Activated CD4-positive, alpha-beta T cell treated with anti-CD3 and anti-CD28 coated beads, Interleukin-2, Interleukin-4, amounts not matched to agents 100 ng/mL and 50 ng/mL, durations not matched to agents 16 hours and 8 hours (primary cell): Measurements from ENCODE around the gene FEM1C.
A peak's percentile ranks its signal among the peaks of the same experiment; 100 is the strongest.
"Not testable (repeated sequence)": the region's sequence is repeated elsewhere in the genome, so short reads cannot be mapped to it uniquely, and the experiment has no call there.

ENCODE experiments used
- DNase-seq: peaks from one replicate; pipeline ENCODE4 v3.0.0-alpha.2; 2020; ENCODE audit warnings: low spot score

Gene FEM1C

DNA sequence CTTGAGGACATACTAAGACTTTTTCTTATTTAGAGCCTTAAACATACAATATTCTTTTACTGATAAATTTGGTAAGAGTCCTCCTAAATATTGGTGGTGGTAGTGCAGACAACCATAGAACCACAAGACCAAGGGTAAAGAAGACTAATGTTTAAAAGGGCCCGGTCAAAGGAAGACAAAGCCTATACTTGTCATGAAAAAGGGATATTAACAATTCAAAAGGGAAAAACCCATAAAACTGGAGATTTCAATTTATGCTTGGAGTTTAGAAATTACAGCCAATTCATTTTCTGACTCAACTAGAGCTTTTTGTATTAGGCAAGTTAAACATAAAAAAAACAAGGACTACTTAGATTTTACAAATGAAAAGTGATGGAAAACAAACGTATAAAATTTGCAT, 24.4 kb downstream of the FEM1C start:
- no peak for DNase-seq

DNA sequence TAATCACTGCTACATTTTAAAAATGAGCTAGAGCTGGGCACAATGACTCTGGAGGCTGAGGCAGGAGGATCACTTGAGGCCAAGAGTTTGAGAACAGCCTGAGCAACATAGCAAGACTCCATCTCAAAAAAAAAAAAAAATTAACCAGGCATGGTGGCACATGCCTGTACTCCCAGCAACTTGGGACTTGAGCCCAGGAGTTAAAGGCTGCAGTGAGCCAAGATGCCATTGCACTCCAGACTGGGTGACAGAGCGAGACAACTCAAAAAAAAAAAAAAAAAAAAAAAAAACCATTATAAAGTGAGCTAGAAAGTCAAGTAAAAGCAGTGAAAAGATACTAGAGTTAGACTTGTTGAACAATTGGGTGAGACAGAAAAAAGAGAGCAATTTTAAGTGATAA, 28.2 kb downstream of the FEM1C start:
- no peak for DNase-seq

DNA sequence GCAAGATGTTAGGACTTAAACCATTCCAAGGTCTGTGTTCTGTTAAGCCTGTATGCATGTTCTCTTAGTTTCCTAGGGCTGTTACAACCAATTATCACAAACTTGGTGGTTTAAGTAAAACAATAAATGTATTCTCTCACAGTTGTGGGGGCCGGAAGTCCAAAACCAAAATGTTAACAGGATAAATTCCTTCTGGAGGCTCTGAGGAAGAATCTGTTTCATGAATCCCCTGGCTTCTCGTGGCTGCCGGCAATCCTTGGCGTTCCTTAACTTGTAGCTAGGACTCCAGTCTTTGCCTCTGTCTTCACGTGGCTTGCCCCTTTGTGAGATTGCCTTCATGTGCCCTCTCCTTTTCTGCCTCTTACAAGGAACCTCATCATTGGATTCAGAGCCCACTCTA, 30.4 kb downstream of the FEM1C start:
- no peak for DNase-seq

DNA sequence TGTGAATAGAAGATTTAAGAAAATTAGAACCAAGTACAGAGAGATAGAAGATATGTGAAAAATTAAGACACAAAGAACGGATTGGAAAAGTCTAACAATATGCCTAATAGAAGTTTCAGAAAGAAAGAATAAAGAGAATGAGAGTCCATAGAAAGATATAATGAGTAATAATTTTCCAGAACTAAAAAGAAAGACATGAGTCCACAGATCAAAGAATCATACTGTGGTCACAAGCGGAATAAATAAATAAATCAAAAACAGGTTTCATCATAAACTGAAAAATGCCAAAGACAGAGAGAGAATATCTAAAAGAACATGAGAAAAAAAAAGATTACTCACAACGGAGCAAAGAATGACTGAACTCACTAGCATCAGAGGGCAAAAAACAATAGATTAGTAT, 32.9 kb downstream of the FEM1C start:
- DNase-seq = no peak

DNA sequence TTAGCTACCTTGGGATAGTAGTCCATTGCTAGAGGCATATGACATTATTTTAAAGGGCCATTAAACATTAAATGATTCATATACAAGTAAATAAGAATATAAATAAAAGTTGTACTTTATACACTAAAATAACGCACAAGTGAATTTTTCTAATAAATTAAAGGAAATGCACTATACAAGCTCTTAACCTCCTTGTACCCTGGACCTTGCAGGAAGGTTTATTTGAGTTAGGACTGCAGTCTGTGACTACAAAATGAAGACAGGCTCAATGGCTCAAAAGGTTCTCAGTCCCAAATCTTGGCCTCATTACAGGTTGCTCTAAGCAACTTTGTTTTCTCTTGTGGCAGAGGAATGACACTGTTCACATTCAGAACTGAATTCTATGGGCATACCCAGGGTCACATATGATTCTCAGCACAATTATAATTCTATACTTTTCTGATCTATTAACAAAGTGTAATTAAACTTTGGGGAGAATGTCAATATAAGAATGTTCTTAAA, 34.4 kb downstream of the FEM1C start:
- DNase-seq = no peak

DNA sequence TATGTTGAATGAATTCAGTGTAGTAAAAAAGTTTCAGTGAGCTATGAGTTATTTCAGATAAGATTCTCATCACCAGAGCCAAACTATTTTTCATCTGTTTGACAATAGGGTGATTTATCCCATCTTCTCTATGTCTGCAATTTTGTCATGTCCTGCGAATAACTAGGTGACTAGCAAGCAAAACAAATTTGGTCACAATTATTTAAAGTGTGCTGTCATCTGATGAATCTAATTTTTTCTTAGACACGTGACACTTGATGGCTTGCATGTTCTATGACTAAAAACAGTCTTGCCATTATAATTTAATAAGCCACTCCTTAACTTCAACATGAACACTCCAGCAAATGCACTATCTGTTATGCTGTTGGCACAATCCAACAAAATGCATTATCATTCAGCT, 35.0 kb downstream of the FEM1C start:
- no peak for DNase-seq

DNA sequence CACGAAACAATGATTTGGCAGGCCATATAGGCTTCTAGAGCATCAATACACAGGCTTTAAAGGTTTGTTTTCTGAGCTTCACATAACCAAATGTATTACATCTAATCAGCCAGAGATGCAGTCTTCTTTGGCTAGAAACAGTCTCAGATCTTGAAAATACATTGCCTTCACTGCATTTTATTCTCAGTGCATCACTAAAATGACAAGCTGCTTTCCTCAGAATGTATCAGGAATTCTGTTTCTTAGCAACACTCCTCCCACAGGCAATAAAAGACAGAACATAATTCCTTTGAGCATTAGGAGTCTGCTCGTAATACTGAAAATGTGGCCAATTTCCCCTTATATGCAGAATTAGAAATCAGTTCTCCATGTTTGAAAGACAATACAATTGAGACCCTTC, 36.9 kb downstream of the FEM1C start:
- no peak for DNase-seq

DNA sequence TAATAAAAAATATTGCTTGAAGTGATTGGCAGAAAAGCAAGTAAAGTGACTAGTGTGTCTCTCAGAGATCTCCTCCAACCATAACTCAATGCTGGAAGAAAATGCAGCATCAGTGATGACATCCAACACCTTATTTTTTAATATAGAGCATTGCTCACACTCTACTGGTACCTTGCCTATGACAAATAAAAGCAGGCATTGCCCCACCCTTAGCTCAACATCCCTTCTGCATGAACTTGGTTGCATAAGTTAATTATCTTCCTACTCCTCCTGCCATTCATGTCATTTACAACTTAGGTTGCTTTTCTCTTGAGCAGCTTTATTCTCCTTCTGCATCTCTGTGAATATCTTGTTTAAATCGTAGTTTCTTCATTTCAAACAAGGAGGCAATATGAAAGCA, 41.2 kb downstream of the FEM1C start:
- DNase-seq = no peak

DNA sequence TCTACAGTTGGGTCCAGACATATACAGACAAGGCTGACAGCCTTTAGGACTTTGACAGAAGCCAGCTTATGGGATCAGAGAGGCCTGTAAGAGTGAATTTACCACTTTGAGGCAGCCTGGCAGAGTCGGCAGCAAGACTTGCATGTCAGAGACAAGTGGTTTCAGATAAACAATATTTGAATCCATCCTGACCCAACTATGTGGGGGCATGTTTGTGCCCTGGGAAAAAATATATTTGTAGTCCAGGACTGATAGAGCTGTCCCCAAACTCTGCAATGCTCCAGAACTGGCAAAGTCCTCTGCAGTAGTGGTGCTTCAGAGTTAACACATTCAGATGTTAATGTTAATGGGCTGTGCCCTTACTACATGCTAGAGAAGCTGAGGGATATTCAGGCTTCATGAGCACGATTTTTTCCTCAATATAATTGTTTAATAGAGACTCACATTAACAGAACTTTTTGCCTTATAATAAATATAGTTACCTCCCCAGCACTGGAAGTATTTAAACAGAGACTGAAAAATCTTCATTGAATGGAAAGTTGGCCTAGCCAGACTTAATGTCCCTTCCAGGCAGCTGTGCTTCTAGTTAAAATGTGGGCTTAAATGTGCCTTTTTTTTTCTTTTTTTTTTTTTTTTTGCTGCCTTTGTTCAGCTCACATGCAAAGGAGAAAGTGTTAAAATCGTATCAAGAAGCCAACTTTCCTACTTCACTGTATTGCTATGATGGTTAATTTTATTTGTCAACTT, 42.9 kb downstream of the FEM1C start:
- no peak for DNase-seq

DNA sequence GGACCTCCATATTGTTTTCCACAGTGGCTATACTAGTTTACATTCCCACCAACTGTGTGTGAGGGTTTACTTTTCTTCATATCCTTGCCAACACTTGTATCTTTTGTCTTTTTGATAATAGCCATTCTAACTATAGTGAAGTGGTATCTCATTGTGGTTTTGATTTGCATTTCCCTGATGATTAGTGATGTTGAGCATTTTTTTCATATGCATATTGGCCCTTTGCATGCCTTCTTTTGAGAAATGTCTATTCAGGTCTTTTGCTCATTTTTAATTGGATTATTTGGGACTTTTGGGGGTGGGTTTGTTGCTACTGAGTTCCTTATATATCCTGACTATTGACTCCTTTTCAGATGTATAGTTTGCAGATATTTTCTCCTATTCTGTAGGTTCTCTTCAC, 44.4 kb downstream of the FEM1C start:
- DNase-seq = no peak

DNA sequence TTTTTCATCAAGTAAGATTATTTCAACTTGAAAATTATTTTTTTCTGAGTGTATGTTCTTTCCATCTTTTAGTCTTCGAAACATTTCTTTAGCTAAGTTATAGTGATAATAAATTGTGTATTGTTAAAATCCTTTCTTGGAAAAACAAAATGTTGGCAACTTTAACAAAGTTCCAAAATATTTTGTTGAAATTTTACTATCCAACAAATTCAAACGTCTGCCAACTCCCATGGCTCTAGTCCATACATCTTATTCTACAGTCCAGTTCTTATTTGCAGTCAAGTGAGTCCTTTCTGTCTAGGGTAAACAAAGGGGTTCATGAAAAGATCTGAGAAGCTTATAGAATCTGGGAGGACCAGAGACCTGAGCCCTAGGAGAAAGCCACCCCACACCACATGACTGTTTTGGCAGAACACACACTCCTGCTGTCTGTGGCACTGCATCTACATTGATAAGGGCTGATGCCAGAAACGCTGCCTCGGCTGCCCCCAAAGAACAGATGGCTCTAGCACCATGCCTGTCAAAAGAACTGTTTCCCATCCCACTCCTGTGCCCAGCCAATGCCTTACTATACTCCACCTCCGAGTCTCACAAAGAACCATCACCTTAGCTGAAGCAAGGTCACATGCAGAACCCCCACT, 47.5 kb downstream of the FEM1C start:
- DNase-seq = no peak

DNA sequence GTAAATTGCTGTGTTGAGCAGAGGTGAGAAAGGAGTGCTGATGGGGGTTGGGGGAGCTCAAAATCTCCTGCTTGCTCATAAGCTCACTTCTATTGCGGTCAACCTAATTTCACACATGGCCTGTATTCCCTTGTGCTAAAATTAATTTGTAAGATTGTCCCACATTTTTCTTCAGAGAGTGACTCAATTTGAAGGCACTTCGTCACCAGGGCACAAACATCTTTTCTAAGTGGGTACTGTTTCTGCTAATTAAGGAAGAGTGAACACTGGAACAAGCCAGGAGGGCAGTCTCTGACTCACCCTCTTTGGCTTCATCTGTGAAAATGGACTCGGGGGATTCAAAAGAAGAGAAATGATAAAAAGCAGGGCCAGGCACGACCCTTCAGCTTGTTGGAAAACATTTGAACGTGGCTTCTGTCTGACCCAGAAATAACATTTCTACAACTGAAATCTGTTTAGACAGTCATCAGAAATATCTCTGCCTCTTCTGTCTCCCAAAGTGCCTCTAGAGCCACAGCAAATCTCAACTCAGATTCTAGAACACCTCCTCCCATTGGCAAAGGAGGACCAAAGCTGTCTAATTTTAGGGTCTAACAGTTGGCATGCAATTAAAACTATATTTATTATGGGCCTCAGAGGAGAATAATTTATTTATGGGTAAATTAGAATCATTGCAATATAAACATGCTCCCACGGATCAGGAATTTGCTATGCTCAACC, 49.8 kb downstream of the FEM1C start:
- no peak for DNase-seq

DNA sequence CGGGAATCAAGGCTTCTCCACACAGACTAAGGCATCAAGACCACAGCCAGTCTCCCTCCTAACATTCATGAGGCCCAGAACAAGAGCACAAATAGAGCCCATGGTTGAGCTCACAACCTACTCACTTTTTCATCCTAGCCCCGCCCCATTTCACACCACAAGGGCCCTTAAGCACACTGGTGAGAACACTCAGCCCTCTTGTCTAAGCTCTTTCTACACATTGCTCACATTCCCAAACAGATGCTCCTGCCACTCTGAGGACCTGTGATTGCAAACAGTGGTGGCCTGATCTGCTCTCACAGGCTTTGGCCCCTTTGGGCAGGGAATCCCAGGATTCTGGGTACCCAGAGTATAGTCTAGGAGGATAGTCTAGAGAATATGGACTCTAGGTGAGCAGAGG, 54.0 kb downstream of the FEM1C start:
- no peak for DNase-seq

DNA sequence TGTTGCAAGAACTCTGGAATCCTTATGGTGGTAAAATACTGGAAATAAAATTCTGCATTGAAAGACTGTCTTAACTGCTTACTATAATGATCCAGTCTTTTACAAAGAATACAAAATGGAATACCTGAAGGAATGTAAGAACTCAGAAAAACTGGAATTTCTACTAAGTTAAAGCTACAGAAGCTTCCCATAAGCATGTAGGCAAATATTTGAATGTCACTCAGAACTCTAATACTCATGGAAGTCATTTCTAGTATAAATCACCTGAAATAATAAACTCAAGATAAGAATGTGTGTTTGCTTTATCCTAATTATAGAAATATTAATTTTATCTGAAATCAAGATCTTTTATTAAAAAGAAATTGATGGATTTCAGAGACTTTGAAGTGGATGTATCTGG, 54.8 kb downstream of the FEM1C start:
- DNase-seq = no peak

DNA sequence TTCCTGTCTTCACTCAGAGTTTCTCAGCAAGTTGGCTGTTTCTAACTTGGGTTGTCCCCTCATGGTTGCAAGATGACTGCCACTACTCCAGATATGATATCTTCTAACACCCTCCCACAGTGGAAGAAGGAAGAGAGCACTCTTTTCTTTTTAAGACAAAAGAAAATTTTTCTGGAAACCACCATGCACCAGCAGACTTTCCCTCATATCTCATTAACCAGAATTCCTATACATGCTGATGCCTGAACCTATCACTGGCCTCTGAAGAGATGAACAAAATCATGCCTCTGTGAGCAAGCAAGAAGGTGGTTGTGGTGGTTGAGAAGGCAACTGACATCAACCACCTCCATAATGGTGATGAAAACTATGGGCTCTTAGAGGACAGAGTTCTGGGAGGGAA, 56.8 kb downstream of the FEM1C start:
- DNase-seq = peak; percentile 50

DNA sequence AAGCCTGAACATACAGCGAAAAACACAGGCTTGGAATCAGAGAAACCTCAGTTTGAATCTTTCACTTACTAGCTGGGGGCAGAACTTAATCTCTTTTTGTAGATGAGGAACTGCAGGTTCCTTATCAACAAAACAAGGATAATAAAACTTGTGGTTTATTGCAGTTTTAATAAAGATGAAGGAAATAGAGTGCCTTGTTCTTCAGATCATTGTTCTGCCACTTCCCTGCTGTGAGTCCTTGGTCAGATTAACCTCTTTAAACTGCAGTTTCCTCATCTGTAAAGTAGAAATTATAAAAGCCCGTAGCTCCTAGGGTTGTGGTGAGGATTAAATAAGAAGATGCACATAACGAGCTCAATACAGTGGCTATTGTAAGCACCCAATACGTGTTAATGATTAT, 57.4 kb downstream of the FEM1C start:
- no peak for DNase-seq

DNA sequence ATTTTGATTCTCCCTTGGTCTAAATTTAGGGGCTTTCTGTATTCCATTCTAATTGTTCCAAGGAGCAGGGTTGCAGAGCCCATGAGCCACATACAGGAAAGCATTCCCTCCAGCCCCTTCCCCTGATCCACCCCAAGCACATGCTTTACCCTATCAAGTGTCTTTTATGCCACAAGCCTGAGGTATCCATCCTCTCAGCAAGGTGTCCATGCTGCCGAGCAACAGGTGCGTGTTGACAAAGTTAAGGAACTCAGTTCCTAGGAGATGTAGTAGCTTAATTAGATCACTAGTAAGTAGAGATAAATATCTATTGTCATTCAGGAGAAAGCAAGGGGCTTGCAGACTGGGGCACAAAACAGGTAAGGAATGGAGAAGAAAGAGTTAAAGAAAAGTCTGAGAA, 57.8 kb downstream of the FEM1C start:
- no peak for DNase-seq

DNA sequence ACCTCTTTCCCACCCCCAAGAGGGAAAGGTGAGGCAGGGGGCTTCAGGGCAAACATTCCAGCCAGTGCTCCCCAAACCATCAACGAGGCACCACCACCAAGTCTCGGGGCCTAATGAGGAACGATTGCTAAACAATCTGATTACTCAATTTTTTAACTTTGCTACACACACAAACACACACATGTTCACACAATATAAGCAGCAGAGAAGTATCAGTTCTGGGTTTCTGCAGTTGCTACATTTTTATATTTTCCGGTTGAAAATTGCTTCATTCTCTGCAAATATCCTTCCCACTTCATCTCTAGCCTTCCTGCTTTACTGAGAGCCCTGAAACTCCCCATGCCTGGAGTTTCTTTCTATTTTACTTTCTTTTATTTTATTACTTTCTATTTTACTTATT, 60.2 kb downstream of the FEM1C start:
- no peak for DNase-seq

DNA sequence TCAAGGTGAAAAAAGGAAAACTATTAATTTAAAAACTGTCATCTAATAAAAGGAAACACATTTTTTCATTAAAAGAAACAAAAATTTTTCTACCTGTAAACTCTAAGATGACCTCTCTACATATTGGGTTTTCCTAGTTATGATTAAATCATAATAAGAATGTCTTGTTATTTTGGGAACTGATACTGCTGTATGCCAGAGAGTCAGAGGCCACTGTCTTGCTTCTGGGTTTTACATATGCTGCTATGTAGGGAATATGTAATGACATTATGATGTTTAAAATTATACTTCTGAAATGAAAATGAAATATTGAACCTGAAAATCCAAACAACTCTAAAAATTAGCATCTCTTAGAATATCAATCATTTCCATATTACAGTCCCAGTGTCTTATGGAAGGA, 63.7 kb downstream of the FEM1C start:
- DNase-seq = no peak

DNA sequence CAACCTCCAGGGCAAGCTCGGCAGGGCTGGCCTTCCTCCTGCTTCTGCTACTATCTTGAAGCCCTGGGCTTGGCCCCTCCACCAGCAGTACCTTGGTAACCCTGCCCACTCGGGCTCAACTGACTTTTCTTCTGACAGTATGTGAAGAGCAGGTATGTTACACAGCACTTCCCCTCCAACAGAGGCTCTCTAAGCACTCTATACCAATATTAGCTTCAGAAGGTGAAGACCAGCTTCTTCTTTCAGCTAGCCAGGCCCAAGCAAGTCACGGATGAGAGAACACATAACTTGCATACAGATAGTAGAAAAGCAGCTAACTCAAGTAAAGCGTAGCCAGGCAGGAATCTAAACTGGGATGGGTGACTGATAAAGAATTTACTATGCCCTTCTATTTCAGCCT, 64.3 kb downstream of the FEM1C start:
- DNase-seq = no peak

DNA sequence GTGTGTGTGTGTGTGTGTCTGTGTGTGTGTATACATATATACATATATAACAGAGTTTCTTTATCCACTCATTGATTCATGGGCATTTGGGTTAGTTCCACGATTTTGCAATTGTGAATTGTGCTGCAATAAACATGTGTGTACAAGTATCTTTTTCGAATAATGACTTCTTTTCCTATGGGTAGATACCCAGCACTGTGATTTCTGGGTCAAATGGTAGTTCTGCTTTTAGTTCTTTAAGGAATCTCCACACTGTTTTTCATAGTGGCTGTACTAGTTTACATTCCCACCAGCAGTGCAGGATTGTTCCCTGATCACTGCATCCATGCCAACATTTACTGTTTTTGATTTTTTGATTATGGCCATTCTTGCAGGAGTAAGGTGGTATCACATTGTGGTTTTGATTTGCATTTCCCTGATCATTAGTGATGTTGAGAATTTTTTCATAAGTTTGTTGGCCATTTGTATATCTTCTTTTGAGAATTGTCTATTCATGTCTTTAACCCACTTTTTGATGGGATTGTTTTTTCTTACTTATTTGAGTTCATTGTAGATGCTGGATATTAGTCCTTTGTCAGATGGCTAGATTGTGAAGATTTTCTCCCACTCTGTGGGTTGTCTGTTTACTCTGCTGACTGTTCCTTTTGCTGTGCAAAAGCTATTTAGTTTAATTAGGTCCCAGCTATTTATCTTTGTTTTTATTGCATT, 65.3 kb downstream of the FEM1C start:
- not testable (repeated sequence) for DNase-seq

DNA sequence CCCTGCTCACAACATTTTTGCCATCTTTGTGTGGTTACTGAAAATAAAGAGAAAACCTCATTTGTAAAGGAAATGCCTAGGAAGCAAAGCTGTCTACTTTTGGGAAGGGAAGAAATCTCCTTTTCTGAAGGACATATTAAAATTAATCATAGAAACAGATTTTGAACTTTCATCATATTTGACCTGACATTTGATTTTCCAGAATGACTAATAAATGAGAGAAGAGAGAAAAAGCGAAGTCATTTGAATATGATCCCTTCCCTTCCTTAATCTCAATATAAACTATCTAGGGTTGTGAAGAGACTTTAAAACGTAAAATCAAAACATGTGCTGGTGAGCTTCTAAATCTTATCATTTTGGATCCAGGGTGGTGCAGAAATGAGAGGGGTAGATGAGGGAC, 66.3 kb downstream of the FEM1C start:
- no peak for DNase-seq

DNA sequence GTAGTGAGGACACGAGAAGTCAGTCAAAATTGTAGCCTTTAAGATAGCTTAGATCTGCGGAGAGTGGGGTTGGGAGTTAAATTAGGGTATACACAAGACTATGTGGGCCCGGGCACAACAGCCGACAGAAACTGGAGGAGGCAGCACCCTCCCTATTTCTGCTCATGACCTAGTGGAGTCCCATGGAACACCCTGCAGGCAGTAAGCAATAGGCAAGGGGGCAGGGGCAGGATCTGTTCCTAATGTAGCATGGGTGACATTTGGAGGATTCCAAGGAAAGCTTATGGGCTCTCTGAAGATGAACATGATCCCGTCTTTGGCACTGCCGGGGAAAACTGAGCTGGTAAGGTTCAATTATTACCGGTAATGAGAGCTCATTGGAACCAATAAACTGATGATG, 67.0 kb downstream of the FEM1C start:
- DNase-seq = no peak
